GM19238 (cell line): ENCODE measurements around the gene SIK3.
A peak's percentile ranks its signal among the peaks of the same experiment; 100 is the strongest.

Experiments used
- DNase-seq: peaks from one replicate; pipeline ENCODE4 v3.0.0; 2011; ENCODE audit warnings: low spot score; ENCODE audit not compliant: insufficient read length

SIK3 gene

GRCh38 chr11:116868066-116868465, 230.2 kb downstream of the SIK3 start:
- no peak for DNase-seq

DNA sequence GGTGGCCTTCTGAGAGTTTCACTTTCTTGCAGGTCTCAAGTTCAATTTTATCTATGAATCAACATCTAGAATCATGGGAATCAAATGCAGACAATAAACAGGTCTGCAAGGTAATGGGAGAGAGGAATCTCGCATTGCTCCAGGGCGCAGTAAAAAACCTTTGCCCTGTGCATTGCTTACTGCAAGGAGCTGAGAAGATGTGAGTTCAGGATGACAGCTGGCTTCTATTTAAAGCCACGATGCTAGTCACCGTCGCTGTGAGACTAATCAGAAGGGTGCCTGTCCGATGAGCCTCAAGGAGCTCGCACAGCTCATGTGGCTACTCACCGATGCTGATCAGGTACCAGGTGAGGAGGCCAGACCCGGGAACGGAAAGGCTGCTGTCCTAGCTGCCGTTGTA, 230.6 kb downstream of the SIK3 start:
- no peak for DNase-seq

DNA sequence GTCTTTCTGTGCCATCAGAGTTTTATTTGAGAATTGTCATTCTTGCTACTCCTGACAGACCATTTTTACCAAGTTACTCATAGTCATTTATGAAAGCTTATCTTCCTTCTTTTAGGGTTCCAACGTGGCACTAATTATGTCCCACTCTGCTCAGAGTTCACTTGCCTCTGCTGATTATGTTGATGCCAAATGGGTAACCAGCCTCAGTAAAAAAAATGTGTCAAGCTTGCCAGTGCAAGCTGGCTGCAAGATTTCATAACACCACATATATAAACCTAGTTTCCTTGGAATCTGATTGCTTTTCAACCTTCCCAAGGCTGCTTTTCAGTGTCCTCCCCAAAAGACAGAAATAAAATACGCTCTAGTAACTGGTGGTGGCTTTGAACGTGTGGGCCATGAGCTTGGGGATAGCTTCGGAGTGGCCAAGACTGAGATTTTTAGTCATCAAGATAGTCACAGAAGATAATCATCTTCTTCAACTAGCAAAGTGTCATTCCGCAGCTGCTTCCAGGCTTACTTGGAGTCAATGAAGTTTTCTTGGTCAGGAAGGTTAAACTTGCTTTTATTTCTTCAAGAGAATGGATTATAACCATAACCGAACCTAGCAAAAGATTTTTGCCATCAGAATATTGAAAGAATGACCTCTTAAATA, 231.3 kb downstream of the SIK3 start:
- no peak for DNase-seq

GRCh38 chr11:116865696-116866095, 232.5 kb downstream of the SIK3 start:
- DNase-seq: no peak

DNA sequence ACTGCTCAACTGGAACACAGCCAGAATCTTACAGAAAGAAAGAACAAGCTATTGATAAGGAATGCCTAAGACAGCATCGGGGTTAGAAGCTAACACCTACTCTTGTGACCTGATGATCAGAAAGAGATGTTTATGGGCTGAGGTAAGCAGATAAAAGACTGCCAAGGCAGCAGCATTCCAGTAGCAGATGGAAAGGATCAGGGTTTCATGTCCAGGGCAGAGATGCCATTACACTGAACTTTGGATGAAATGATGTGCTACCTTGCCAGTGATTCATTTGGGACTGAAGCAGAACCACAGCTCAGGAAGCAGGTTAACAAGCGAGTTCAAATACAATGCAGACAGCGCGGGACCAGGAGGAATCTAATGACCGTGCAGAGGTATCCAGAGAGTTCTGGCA, 233.7 kb downstream of the SIK3 start:
- DNase-seq: no peak

- no peak for DNase-seq
Measured at GRCh38 chr11:116862951-116863350, 235.3 kb downstream of the SIK3 start.

DNA sequence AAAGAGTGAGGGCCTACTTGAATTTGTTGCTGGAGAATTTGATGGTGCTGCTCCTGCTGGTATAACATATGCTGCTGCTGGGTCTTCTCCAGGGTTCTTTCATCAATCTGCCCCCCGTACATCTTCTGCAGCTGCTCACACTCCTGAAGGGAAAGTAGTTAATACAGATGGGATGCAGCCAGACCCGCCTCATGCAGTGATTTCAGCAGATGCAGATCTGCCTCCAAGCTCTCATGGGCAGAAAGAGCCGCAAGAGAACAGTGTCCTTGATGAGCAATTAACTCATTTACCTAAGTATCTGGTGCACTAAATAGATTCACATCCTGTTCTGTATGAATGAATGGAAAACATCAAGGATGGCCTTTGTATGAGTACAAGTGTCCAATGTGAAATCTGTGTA, 236.0 kb downstream of the SIK3 start:
- no peak for DNase-seq

- DNase-seq: no peak
Measured at GRCh38 chr11:116861539-116861938, 236.7 kb downstream of the SIK3 start.

GRCh38 chr11:116860303-116860702, 237.9 kb downstream of the SIK3 start:
- no peak for DNase-seq

DNA sequence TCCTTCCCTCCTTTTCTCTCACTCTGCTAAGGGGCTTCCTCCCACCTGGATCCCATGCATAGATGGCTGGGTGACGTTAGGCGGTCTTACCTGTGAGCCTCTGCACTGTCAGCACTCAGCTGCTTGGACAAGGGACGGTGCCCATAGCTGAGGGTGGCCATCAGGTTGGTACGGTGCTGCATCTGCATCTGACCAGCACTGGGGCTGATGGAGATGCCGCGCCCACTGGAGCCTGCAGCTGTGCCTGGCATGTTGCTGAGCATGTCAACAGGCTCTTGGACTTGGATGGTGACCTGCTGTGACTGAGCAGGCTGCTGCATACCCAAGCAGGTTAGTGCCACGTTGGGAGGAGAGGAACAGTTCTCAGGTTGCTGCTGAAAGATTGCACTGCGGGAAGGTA, 239.1 kb downstream of the SIK3 start:
- DNase-seq: no peak

GRCh38 chr11:116857936-116858335, 240.3 kb downstream of the SIK3 start:
- DNase-seq: no peak

DNA sequence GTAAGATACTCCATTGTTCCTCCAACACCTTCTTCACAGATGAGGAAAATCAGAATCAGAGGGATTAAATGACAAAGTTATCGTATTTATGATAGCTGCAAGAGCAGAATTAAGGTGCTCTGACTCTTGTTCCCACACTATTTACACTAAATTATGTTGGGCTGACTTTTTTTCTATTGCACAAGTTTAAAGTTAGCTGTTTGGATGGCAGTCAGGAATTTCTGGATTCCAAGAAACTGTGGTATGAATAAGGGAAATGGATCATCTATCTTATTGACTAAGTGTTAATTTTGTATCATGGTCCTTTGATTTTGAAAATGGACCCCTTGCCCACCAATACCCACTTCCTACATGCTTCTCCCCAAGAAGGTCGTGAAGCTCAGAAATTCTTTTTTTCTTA, 240.9 kb downstream of the SIK3 start:
- DNase-seq: no peak

GRCh38 chr11:116856423-116856822, 241.8 kb downstream of the SIK3 start:
- DNase-seq: no peak

DNA sequence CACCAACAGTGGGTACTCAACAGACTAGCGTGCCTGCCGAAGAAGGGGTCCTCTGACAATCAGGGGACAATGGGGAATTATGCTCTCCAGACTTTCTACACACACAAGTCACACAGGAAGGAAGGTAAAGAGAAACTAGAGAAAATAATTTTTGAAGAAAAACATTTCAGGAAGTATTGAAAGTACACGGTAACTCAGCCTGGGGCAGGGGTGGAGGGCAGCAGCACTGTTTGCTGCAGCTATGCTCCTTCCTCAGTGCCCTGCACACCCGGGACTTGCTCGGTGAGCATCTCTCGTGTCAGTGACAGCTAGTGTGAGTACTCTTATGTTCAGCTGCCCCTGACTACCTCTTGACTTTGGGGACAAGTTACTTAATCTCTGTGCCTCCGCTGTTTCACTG, 242.8 kb downstream of the SIK3 start:
- DNase-seq: no peak

DNA sequence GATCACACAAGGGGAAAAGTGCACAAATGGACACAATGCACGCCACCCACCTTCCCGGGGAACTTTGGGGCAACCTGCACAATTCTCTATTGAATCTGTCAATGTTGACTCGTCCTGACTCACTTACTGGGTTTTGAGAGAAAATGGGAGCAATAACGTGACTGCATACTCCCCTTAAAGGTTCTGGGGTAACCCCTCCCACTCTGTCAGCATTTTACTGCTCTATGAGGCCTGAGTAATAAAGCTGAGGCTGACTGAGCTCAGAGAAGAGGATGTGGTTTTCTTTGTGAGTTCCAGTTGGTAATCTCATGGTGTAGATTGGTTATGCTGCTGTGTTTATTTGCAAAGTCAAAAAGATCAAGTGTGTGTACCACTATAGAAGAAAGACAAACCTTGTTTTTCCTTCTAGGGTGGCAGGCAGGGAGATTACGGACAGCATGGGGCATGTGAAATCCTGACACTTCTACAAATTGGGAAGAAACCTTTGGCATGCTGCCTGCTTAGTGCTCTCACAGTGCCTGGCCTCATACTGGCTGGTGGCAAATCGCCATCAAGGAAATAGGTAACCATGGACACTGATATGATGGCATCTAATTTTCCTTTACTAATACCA, 244.7 kb downstream of the SIK3 start:
- DNase-seq: peak; percentile 69

GRCh38 chr11:116852261-116853031, 245.8 kb downstream of the SIK3 start:
- DNase-seq: no peak

- no peak for DNase-seq
Measured at GRCh38 chr11:116851626-116852025, 246.6 kb downstream of the SIK3 start.

DNA sequence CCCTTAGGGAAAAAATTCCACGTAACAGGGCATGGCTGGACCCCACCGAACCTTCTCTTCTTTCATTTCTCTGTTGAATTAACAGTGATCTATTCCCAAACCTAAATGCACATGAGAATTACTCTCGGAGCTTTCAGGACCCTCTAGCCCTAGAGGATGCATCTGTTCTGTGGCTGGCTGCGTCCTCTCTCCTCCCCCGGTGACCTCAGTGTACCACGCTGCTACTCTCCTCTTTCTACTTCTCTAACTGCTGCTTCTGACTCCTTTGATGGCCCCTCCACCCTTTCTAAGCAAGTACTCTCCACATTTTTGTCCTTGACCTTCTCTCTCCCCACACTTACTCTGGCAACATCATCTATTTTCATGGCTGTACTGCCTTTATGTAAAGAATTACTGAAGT, 248.7 kb downstream of the SIK3 start:
- no peak for DNase-seq

DNA sequence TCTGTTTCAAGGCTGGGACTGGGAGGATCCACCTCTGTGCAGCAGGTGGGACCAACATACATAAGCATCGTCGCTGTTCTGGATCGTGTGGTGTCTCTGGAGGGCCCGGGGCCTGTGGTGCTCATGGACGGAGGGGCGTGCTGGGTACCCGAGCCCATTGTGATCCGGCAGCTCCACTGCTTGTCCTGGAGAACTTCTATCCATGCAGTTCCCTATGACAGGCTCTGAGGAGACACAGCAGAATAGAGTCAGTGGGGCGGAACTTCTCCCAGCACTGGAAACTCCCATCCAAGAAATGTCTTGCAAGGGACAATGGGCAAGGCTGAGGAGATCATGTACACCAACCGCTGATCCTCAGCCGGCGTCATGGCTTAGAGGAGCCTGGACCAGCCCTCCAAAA, 249.2 kb downstream of the SIK3 start:
- no peak for DNase-seq

DNA sequence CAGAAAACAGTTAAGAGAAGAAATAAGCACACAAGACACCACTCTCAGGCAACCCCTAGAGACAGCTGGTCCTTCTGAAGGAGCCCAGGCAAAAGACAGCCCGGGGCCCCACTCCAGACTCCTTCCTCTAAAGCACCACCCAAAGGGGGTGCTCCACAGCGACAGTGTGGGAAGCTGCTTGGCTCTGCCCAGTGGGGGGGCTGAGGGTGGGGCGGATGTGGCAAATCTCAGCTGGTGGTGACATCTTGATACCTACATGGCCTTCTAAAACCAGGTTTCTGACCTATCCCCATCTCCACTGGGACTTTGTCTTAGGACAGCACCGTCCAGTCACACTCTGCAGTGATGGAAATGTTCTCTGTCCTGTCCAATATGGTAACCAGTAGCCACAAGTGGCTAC, 250.6 kb downstream of the SIK3 start:
- no peak for DNase-seq

GRCh38 chr11:116844722-116845121, 253.5 kb downstream of the SIK3 start:
- DNase-seq: no peak

DNA sequence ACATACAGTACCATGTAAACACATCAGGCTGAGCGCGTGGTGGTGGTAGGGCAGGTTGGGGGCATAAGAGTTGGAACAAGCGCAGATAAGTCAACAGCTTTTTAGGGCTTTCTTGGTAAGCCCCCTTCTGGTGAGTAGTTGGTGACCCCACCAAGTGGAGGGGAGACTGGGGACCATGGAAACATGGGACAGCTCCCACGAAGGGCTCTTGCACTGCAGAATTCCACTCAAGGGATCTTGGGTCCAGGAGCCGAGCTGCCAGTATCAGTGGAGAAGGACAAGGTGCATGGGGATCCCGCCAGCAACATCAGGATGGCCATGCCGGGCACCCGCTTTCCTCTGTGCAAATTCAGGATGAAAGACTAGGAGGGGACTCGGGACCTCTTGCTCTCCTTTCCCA, 254.6 kb downstream of the SIK3 start:
- no peak for DNase-seq

GRCh38 chr11:116842909-116843308, 255.3 kb downstream of the SIK3 start:
- DNase-seq: no peak
